SH-SY5Y (cell line): ENCODE measurements around the gene TXNL1.

Experiments used
- GATA2 ChIP-seq: IDR thresholded peaks from 2 replicates; pipeline ENCODE4 v1.6.1; 2011; ENCODE audit warnings: mild to moderate bottlenecking, low read depth, low read length
- GATA3 ChIP-seq: IDR thresholded peaks from 2 replicates; pipeline ENCODE4 v1.6.1; 2011; ENCODE audit warnings: low read depth, mild to moderate bottlenecking, low read length, moderate library complexity

Gene TXNL1

DNA sequence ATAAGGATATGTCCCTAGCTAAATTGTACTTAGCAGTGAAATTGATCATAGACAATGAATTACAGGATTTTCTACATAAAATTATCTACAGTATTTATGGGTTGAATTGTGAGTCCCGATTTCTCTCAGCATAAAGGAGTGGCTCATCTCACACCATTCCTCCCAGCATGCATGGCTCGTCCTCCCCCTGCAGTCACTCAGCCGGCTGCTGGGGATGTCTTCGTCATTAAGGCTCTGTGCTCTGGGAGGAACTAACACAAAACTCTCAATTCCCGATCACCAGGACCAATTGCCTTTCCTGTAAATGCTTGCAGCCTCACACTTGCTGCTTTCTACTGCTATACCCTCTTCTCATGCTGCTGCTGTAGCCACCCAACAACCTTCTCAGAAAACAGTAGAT lies 75.9 kb downstream of the TXNL1 start:
- no peak for TF ChIP-seq GATA3
- no peak for TF ChIP-seq GATA2

DNA sequence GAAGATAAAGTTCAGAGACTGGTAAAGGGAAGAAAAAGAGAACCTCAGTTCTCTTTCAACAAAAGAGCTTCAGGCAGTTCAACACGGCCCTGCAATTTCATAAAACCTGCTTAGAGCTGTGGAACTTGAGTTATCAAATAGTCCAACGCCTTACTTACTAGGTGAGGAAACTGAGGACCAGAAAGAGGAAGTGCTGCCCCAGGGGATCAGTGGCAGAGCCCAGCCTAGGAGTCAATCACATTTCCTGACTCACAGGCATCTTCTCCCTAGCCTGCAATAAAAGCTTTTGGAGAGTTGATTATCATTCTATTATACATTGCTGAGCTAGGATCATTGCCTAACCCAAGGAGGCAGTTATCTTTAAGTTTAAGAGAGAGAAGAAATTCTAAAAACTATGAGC lies 77.4 kb downstream of the TXNL1 start:
- no peak for TF ChIP-seq GATA2
- TF ChIP-seq GATA3 = no peak

DNA sequence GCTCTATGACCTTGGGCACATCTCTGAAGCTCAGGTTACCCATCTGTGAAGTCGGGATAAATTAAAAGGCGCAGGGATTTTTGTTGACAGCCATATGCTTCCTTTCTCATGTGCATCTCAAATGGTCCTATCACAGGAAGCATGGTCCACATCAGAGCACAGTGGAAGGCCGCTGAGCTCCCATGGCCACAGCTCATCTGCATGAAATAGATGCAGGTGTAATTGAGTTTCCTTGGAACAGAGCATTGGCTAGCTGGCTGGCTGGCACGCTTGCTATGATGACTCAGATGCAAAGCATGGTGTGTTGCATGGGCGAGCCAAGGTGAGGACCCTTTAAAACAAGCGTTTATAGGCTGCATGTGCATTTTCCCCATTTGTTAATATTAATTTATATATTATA lies 79.3 kb downstream of the TXNL1 start:
- no peak for TF ChIP-seq GATA2
- TF ChIP-seq GATA3 = no peak

DNA sequence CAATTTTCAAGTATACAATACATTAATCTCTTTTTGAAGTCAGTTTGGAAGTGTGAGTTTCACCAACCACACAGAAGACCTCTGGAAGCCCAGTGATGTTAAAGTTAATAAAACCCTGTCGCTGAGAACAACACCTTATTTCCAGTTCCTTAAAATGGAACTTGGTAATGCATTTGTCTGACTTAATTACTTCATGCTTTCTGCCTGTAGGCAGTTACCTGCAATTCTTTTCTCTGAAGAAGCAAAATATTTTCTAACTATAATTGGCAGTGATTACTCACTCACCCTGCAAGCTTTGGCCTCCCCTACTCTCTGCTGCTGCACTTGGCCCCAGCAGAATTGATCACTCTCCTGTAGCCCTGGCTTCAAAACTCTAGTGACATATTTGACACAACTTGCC lies 81.5 kb downstream of the TXNL1 start:
- TF ChIP-seq GATA3 (no peak), GATA2 (no peak)

DNA sequence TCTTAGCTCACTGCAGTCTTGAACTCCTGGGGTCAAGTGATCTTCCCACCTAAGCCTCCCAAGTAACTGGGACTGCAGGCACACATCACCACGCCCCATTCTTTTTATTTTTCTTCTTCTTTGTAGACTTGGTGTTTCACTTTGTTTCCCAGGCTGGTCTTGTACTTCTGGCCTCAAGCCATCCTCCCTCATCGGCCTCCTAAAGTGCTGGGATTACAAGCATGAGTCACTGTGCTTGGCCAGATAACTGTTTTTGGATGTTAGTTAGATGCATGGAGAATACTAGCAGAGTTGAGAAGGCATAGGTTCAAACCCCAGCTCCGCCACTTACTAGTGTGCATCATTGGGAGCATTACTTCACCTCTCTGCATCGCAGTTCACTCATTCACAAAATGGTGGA lies 88.3 kb downstream of the TXNL1 start:
- TF ChIP-seq GATA2 = no peak
- TF ChIP-seq GATA3 = no peak
